Central memory CD8-positive, alpha-beta T cell (primary cell): ENCODE data around the gene MATN1.

Experiments used
- ATAC-seq: fragments of 150-1000 bp; cut with Tn5 transposase; replicated peaks from 2 replicates; pipeline ENCODE4 v1.10.0; 2022; ENCODE audit warnings: mild to moderate bottlenecking, moderate FRiP score, moderate number of reproducible peaks; ENCODE audit not compliant: poor library complexity, severe bottlenecking; ENCODE audit errors: extremely low read depth
- DNase-seq, 2 donors: peaks; one replicate each; pipeline ENCODE4 v3.0.0; 2021; ENCODE audit warnings: low spot score in 2 of 2
- H3K27ac Mint-ChIP-seq: one replicate; pipeline ENCODE4 v1.8.0; 2022; ENCODE audit warnings: low read depth, mild to moderate bottlenecking, moderate library complexity, mixed read lengths
- H3K27me3 Mint-ChIP-seq: one replicate; pipeline ENCODE4 v1.8.0; 2022; ENCODE audit warnings: mixed read lengths
- H3K36me3 Mint-ChIP-seq: one replicate; pipeline ENCODE4 v1.8.0; 2022; ENCODE audit warnings: mild to moderate bottlenecking, moderate library complexity, mixed read lengths; ENCODE audit not compliant: insufficient read depth
- H3K4me1 Mint-ChIP-seq: one replicate; pipeline ENCODE4 v1.8.0; 2022; ENCODE audit warnings: mixed read lengths
- H3K4me3 Mint-ChIP-seq: one replicate; pipeline ENCODE4 v1.8.0; 2022; ENCODE audit warnings: mild to moderate bottlenecking, moderate library complexity, mixed read lengths
- H3K9me3 Mint-ChIP-seq: one replicate; pipeline ENCODE4 v1.8.0; 2022; ENCODE audit warnings: mixed read lengths

MATN1 gene

GRCh38 chr1:30739601-30740000, 16.2 kb upstream of the MATN1 start:
- no peak for DNase-seq
- Mint-ChIP-seq H3K27me3 (no peaks in the 10 kb centered on the region), H3K4me1 (peaks cover 73% of the 10 kb centered on the region), H3K36me3 (peaks cover 75% of the 10 kb centered on the region), H3K27ac (peak overlapping the region; percentile 94), H3K9me3 (no peaks in the 10 kb centered on the region), H3K4me3 (no peak overlapping the region)
- ATAC-seq: no peak

GRCh38 chr1:30738715-30739559, 15.6 kb upstream of the MATN1 start:
- ATAC-seq (no peak), DNase-seq (no peak)
- peak overlapping the region; percentile 94 for H3K27ac Mint-ChIP-seq
- peaks cover 66% of the 10 kb centered on the region for H3K4me1 Mint-ChIP-seq
- peaks cover 82% of the 10 kb centered on the region for H3K36me3 Mint-ChIP-seq
- no peak overlapping the region for H3K4me3 Mint-ChIP-seq
- H3K9me3 Mint-ChIP-seq: no peaks in the 10 kb centered on the region
- no peaks in the 10 kb centered on the region for H3K27me3 Mint-ChIP-seq

- H3K27me3 Mint-ChIP-seq: no peaks in the 10 kb centered on the region
- H3K4me1 Mint-ChIP-seq: peaks cover 59% of the 10 kb centered on the region
- H3K9me3 Mint-ChIP-seq: no peaks in the 10 kb centered on the region
- peaks cover 82% of the 10 kb centered on the region for H3K36me3 Mint-ChIP-seq
- no peak for DNase-seq
- ATAC-seq: peak; percentile 33
- H3K27ac Mint-ChIP-seq: peak overlapping the region; percentile 94
- no peak overlapping the region for H3K4me3 Mint-ChIP-seq
Measured at GRCh38 chr1:30738040-30738714, 14.8 kb upstream of the MATN1 start.

- H3K4me3 Mint-ChIP-seq: no peak overlapping the region
- no peaks in the 10 kb centered on the region for H3K27me3 Mint-ChIP-seq
- H3K27ac Mint-ChIP-seq: peak overlapping the region; percentile 94
- H3K36me3 Mint-ChIP-seq: peaks cover 80% of the 10 kb centered on the region
- H3K9me3 Mint-ChIP-seq: no peaks in the 10 kb centered on the region
- DNase-seq: no peak
- no peak for ATAC-seq
- H3K4me1 Mint-ChIP-seq: peaks cover 53% of the 10 kb centered on the region
Measured at GRCh38 chr1:30737357-30738039, 14.1 kb upstream of the MATN1 start.

- DNase-seq (no peak), ATAC-seq (no peak)
- H3K9me3 Mint-ChIP-seq: no peaks in the 10 kb centered on the region
- H3K4me1 Mint-ChIP-seq: peaks cover 53% of the 10 kb centered on the region
- H3K36me3 Mint-ChIP-seq: peaks cover 79% of the 10 kb centered on the region
- peak overlapping the region; percentile 91 for H3K27ac Mint-ChIP-seq
- H3K27me3 Mint-ChIP-seq: no peaks in the 10 kb centered on the region
- peak overlapping the region; percentile 21 for H3K4me3 Mint-ChIP-seq
Measured at GRCh38 chr1:30735668-30736498, 12.5 kb upstream of the MATN1 start.

GRCh38 chr1:30735124-30735523, 11.7 kb upstream of the MATN1 start:
- Mint-ChIP-seq H3K27me3 (no peaks in the 10 kb centered on the region), H3K4me1 (peaks cover 53% of the 10 kb centered on the region), H3K4me3 (no peak overlapping the region), H3K9me3 (no peaks in the 10 kb centered on the region), H3K36me3 (peaks cover 73% of the 10 kb centered on the region), H3K27ac (peak overlapping the region; percentile 91)
- no peak for ATAC-seq
- no peak for DNase-seq

GRCh38 chr1:30734580-30734979, 11.2 kb upstream of the MATN1 start:
- Mint-ChIP-seq H3K36me3 (peaks cover 72% of the 10 kb centered on the region), H3K27me3 (no peaks in the 10 kb centered on the region), H3K27ac (no peak overlapping the region), H3K4me1 (peaks cover 50% of the 10 kb centered on the region), H3K9me3 (no peaks in the 10 kb centered on the region), H3K4me3 (no peak overlapping the region)
- no peak for ATAC-seq
- no peak for DNase-seq

- DNase-seq (no peak), ATAC-seq (no peak)
- Mint-ChIP-seq H3K4me1 (peaks cover 49% of the 10 kb centered on the region), H3K9me3 (no peaks in the 10 kb centered on the region), H3K27me3 (no peaks in the 10 kb centered on the region), H3K4me3 (no peak overlapping the region), H3K27ac (no peak overlapping the region), H3K36me3 (peaks cover 67% of the 10 kb centered on the region)
Measured at GRCh38 chr1:30734106-30734505, 10.7 kb upstream of the MATN1 start.

GRCh38 chr1:30733493-30733892, 10.1 kb upstream of the MATN1 start:
- peak overlapping the region; percentile 72 for H3K27ac Mint-ChIP-seq
- no peak overlapping the region for H3K4me3 Mint-ChIP-seq
- H3K36me3 Mint-ChIP-seq: peaks cover 61% of the 10 kb centered on the region
- no peaks in the 10 kb centered on the region for H3K27me3 Mint-ChIP-seq
- peaks cover 43% of the 10 kb centered on the region for H3K4me1 Mint-ChIP-seq
- ATAC-seq (no peak), DNase-seq (no peak)
- H3K9me3 Mint-ChIP-seq: no peaks in the 10 kb centered on the region

GRCh38 chr1:30732277-30732996, 9.1 kb upstream of the MATN1 start:
- no peak for DNase-seq
- H3K9me3 Mint-ChIP-seq: no peaks in the 10 kb centered on the region
- peak; percentile 68 for ATAC-seq
- peaks cover 36% of the 10 kb centered on the region for H3K4me1 Mint-ChIP-seq
- H3K36me3 Mint-ChIP-seq: peaks cover 52% of the 10 kb centered on the region
- peak overlapping the region; percentile 81 for H3K27ac Mint-ChIP-seq
- H3K4me3 Mint-ChIP-seq: peak overlapping the region; percentile 17
- no peaks in the 10 kb centered on the region for H3K27me3 Mint-ChIP-seq

- Mint-ChIP-seq H3K4me1 (peaks cover 36% of the 10 kb centered on the region), H3K9me3 (no peaks in the 10 kb centered on the region), H3K36me3 (peaks cover 50% of the 10 kb centered on the region), H3K27me3 (no peaks in the 10 kb centered on the region), H3K27ac (peak overlapping the region; percentile 81), H3K4me3 (peak overlapping the region; percentile 17)
- no peak for DNase-seq
- ATAC-seq: no peak
Measured at GRCh38 chr1:30731806-30732276, 8.5 kb upstream of the MATN1 start.
